ENCODE measurements around the gene PLEKHH2. TPM values are rescaled to one million over a fixed set of nuclear protein-coding genes. Genes with fewer than 3 reads are reported as not detected.
A peak's percentile ranks its signal among the peaks of the same experiment; 100 is the strongest.

PLEKHH2 gene
- total and polyA plus RNA-seq, 2 experiments from 2014 or later: 5.4 to 6.7 TPM

- no peak overlapping the region for H3K27ac ChIP-seq (ENCODE audit: low read depth)
- H3K36me3 ChIP-seq (ENCODE audit: insufficient read depth): no peaks in the 10 kb centered on the region
- H3K4me3 Mint-ChIP-seq: no peak overlapping the region
- ATAC-seq (peak; percentile 88), DNase-seq (ENCODE audit: low spot score) (peak; percentile 84)
- H3K36me3 Mint-ChIP-seq (ENCODE audit: low read depth): no peaks in the 10 kb centered on the region
- no peaks in the 10 kb centered on the region for H3K27me3 ChIP-seq (ENCODE audit: insufficient read depth)
- H3F3A ChIP-seq (replicated peaks; ENCODE audit: low read depth): no peaks in the 10 kb centered on the region
- 0 out of 2 replicates have a peak overlapping the region, but pooled peaks have one; percentile 0 for H2AFZ ChIP-seq
- no peak overlapping the region for H3K4me3 ChIP-seq
- H3K9me3 Mint-ChIP-seq: no peaks in the 10 kb centered on the region
- TF ChIP-seq, protein P1, sequence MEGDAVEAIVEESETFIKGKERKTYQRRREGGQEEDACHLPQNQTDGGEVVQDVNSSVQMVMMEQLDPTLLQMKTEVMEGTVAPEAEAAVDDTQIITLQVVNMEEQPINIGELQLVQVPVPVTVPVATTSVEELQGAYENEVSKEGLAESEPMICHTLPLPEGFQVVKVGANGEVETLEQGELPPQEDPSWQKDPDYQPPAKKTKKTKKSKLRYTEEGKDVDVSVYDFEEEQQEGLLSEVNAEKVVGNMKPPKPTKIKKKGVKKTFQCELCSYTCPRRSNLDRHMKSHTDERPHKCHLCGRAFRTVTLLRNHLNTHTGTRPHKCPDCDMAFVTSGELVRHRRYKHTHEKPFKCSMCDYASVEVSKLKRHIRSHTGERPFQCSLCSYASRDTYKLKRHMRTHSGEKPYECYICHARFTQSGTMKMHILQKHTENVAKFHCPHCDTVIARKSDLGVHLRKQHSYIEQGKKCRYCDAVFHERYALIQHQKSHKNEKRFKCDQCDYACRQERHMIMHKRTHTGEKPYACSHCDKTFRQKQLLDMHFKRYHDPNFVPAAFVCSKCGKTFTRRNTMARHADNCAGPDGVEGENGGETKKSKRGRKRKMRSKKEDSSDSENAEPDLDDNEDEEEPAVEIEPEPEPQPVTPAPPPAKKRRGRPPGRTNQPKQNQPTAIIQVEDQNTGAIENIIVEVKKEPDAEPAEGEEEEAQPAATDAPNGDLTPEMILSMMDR (conservative IDR thresholded peaks at IDR 0.05; ENCODE audit: low read depth in 2 of 2): peak; percentile 92
- TF ChIP-seq EZH2phosphoT487 (IDR thresholded peaks at IDR 0.05; ENCODE audit: unreplicated experiment): no peak
- H3K4me1 Mint-ChIP-seq: peaks cover 10% of the 10 kb centered on the region; the same call in 2 of the 3 replicates
- no peaks in the 10 kb centered on the region for H3K79me2 ChIP-seq (replicated peaks; ENCODE audit: insufficient read depth)
- H3K27me3 Mint-ChIP-seq (ENCODE audit: insufficient read depth, low read depth, poor library complexity): peaks cover 2% of the 10 kb centered on the region
- no peak overlapping the region for H3K27ac Mint-ChIP-seq
- H3K4me1 ChIP-seq (ENCODE audit: insufficient read depth): peaks cover 6% of the 10 kb centered on the region
- no peaks in the 10 kb centered on the region for H4K20me1 ChIP-seq (replicated peaks; ENCODE audit: insufficient read depth)
- no peak overlapping the region for H3K4me2 ChIP-seq
- H3K9me2 ChIP-seq (ENCODE audit: insufficient read depth): no peaks in the 10 kb centered on the region
Measured at GRCh38 chr2:43611987-43612894, 24.8 kb upstream of the PLEKHH2 start.

GRCh38 chr2:43612944-43613343 lies 24.1 kb upstream of the PLEKHH2 start:
- peaks cover 10% of the 10 kb centered on the region; the same call in 2 of the 3 replicates for H3K4me1 Mint-ChIP-seq
- no peaks in the 10 kb centered on the region for H3K36me3 ChIP-seq (ENCODE audit: insufficient read depth)
- H4K20me1 ChIP-seq (replicated peaks; ENCODE audit: insufficient read depth): no peaks in the 10 kb centered on the region
- peaks cover 2% of the 10 kb centered on the region for H3K27me3 Mint-ChIP-seq (ENCODE audit: insufficient read depth, low read depth, poor library complexity)
- no peak overlapping the region for H3K4me3 Mint-ChIP-seq
- no peaks in the 10 kb centered on the region for H3K36me3 Mint-ChIP-seq (ENCODE audit: low read depth)
- H3K27me3 ChIP-seq (ENCODE audit: insufficient read depth): no peaks in the 10 kb centered on the region
- H3K9me2 ChIP-seq (ENCODE audit: insufficient read depth): no peaks in the 10 kb centered on the region
- DNase-seq (ENCODE audit: low spot score) (no peak), ATAC-seq (no peak)
- no peaks in the 10 kb centered on the region for H3K9me3 Mint-ChIP-seq
- H3K79me2 ChIP-seq (replicated peaks; ENCODE audit: insufficient read depth): no peaks in the 10 kb centered on the region
- H3K27ac ChIP-seq (ENCODE audit: low read depth): no peak overlapping the region
- H3K4me1 ChIP-seq (ENCODE audit: insufficient read depth): peaks cover 6% of the 10 kb centered on the region
- peak overlapping the region; percentile 64; the same call in 1 of the 2 replicates for H2AFZ ChIP-seq
- H3K27ac Mint-ChIP-seq: no peak overlapping the region
- no peak overlapping the region for H3K4me2 ChIP-seq
- H3F3A ChIP-seq (replicated peaks; ENCODE audit: low read depth): no peaks in the 10 kb centered on the region
- H3K4me3 ChIP-seq: no peak overlapping the region
- TF ChIP-seq, protein P1 (conservative IDR thresholded peaks at IDR 0.05; ENCODE audit: low read depth in 2 of 2): no peak
- TF ChIP-seq REST (IDR thresholded peaks at IDR 0.05; ENCODE audit: unreplicated experiment) (no peak), EZH2phosphoT487 (IDR thresholded peaks at IDR 0.05; ENCODE audit: unreplicated experiment) (no peak), STAT1 (IDR thresholded peaks at IDR 0.05; ENCODE audit: unreplicated experiment) (no peak), ZNF331 (CRISPR knock-in tag; IDR thresholded peaks at IDR 0.05; ENCODE audit: low read depth) (no peak), EZH2 (IDR thresholded peaks at IDR 0.05; ENCODE audit: low read depth, unreplicated experiment) (no peak), CREB1 (CRISPR knock-in tag; IDR thresholded peaks at IDR 0.05; ENCODE audit: low read depth) (no peak)
